GM12878 (cell line): ENCODE data around the gene ZNFX1. TPM values are rescaled to one million over a fixed set of nuclear protein-coding genes. Genes with fewer than 3 reads are reported as not detected.

Experiments
- ATAC-seq: fragments of 200-7000 bp; cut with Tn5 transposase; 3 replicates; pipeline ENCODE4 v1.9.1; 2020; ENCODE audit warnings: mild to moderate bottlenecking, moderate library complexity
- BruUV-seq: library from RNA; stranded (reverse); fragments of 400-500 nt; replicated peaks from 2 replicates; lab custom pipeline; 2021; lab: Mats Ljungman, UMichigan
- CTCF ChIA-PET: fragments of 300-600 bp; sonication (Branson Sonifier 250); formaldehyde crosslinking; extraction: SDS; loops from one replicate; lab custom pipeline; 2021; ENCODE audit warnings: inconsistent platforms; lab: Yijun Ruan, JAX
- POLR2A ChIA-PET: fragments of 350-600 bp; formaldehyde crosslinking; extraction: SDS; loops from one replicate; lab custom pipeline; 2021; ENCODE audit warnings: inconsistent platforms; lab: Charles Lee
- RAD21 ChIA-PET: fragments of 300-600 bp; sonication (Branson Sonifier 250); formaldehyde crosslinking; loops from one replicate; lab custom pipeline; 2023; ENCODE audit warnings: antibody characterized with exemption; ENCODE audit not compliant: unreplicated experiment; lab: Charles Lee
- SMC1A ChIA-PET: fragments of 300-600 bp; sonication (Branson Sonifier 250); formaldehyde crosslinking; loops from one replicate; lab custom pipeline; 2023; ENCODE audit not compliant: unreplicated experiment, uncharacterized antibody; lab: Charles Lee
- DNase-seq: peaks from one replicate; pipeline ENCODE4 v3.0.0-alpha.2; 2011; ENCODE audit warnings: low read depth, low spot score
- FAIRE-seq: peaks from 3 replicates; lab custom pipeline; 2011; peaks lifted over from hg19 to GRCh38; lab: Jason Lieb, UNC
- H2AFZ ChIP-seq: 2 replicates; pipeline ENCODE4 v1.6.0; 2011; ENCODE audit warnings: low read depth, low read length, control low read depth; ENCODE audit not compliant: control insufficient read depth
- H3K27ac ChIP-seq: 2 replicates; pipeline ENCODE4 v1.5.1; 2011; ENCODE audit warnings: control low read depth; ENCODE audit not compliant: control insufficient read depth, insufficient read depth
- H3K27me3 ChIP-seq, 2 experiments: replicated peaks in 1 of 2; 2 replicates each; pipeline versions ENCODE4 v1.6.0 to v1.6.1; 2011; ENCODE audit warnings: low read length in 1 of 2; ENCODE audit not compliant: control insufficient read depth in 2 of 2, insufficient read depth in 2 of 2
- H3K36me3 ChIP-seq, 2 experiments: 2 replicates each; pipeline ENCODE4 v1.5.1; 2011; ENCODE audit warnings: low read length in 1 of 2; ENCODE audit not compliant: control insufficient read depth in 2 of 2, insufficient read depth in 2 of 2
- H3K4me1 ChIP-seq: 2 replicates; pipeline ENCODE4 v1.6.1; 2011; ENCODE audit warnings: mild to moderate bottlenecking, low read length, moderate library complexity, mixed read lengths; ENCODE audit not compliant: control insufficient read depth, insufficient read depth
- H3K4me2 ChIP-seq: 2 replicates; pipeline ENCODE4 v1.6.0; 2011; ENCODE audit warnings: control low read depth; ENCODE audit not compliant: control insufficient read depth, insufficient read depth
- H3K4me3 ChIP-seq: fragments of 200-600 bp; sonication (generic); 2 replicates; pipeline ENCODE4 v1.5.1; 2016
- H3K79me2 ChIP-seq: 2 replicates; pipeline ENCODE4 v1.6.0; 2011; ENCODE audit warnings: low read length; ENCODE audit not compliant: control insufficient read depth, insufficient read depth
- H3K9ac ChIP-seq: 2 replicates; pipeline ENCODE4 v1.8.0; 2011; ENCODE audit warnings: low read length, control low read depth, mixed read lengths; ENCODE audit not compliant: control insufficient read depth, insufficient read depth
- H3K9me3 ChIP-seq: replicated peaks from 3 replicates; pipeline ENCODE4 v1.5.1; 2011; ENCODE audit warnings: mild to moderate bottlenecking, low read length; ENCODE audit not compliant: control insufficient read depth, insufficient read depth
- H4K20me1 ChIP-seq: 2 replicates; pipeline ENCODE4 v1.6.0; 2011; ENCODE audit not compliant: control insufficient read depth, insufficient read depth
- BCL3 ChIP-seq: IDR thresholded peaks from 2 replicates; pipeline ENCODE4 v1.6.1; 2011; ENCODE audit warnings: borderline replicate concordance, low read depth, mild to moderate bottlenecking, moderate library complexity, low read length; ENCODE audit not compliant: insufficient read depth, poor library complexity, severe bottlenecking
- CHD4 ChIP-seq: fragments of 200-600 bp; sonication (generic); IDR thresholded peaks from 2 replicates; pipeline ENCODE4 v1.6.1; 2016; ENCODE audit warnings: mild to moderate bottlenecking
- CUX1 ChIP-seq: IDR thresholded peaks from 2 replicates; pipeline ENCODE4 v1.6.1; 2012; ENCODE audit warnings: improper control_type of control experiment, low read depth, low read length; ENCODE audit not compliant: insufficient replicate concordance
- ELK1 ChIP-seq: IDR thresholded peaks from 2 replicates; pipeline ENCODE4 v1.6.1; 2012; ENCODE audit warnings: low read depth, low read length, improper control_type of control experiment
- NR2F1 ChIP-seq: fragments of 450-650 bp; conservative IDR thresholded peaks from 2 replicates; pipeline ENCODE4 v1.6.1; 2017; ENCODE audit warnings: mild to moderate bottlenecking
- SREBF1 ChIP-seq: IDR thresholded peaks from 2 replicates; pipeline ENCODE4 v1.6.1; 2012; ENCODE audit warnings: mild to moderate bottlenecking, low read length
- ZBED1 ChIP-seq: IDR thresholded peaks from 2 replicates; pipeline ENCODE4 v1.6.1; 2016; ENCODE audit warnings: borderline replicate concordance
- ZBTB11 ChIP-seq: fragments of 450-650 bp; formaldehyde crosslinking; IDR thresholded peaks from 2 replicates; pipeline ENCODE4 v1.5.0; 2022; ENCODE audit warnings: mild to moderate bottlenecking, missing genetic modification characterization
- ZNF274 ChIP-seq: IDR thresholded peaks from one replicate; pipeline ENCODE4 v1.8.0; 2011; ENCODE audit not compliant: insufficient read length, insufficient read depth
- WGBS: methylation state at CpG from one replicate; pipeline ENCODE4 v1.1.6; 2016; ENCODE audit warnings: low lambda C conversion rate; ENCODE audit not compliant: insufficient replicate concordance, insufficient coverage; ENCODE audit errors: missing lambda C conversion rate; 5-methylcytosine and 5-hydroxymethylcytosine counted together
- in situ Hi-C: fragments of 300-500 bp; cut with MboI; formaldehyde crosslinking; loops from 9 replicates; pipeline ENCODE4 v1.14.3; 2018; ENCODE audit warnings: mixed read lengths
- intact Hi-C: fragments of 100-400 bp; cut with micrococcal nuclease; formaldehyde crosslinking; loops from one replicate; pipeline ENCODE4 v1.14.2; 2022; ENCODE audit not compliant: unreplicated experiment
- polyA plus RNA-seq, 11 experiments: library from polyadenylated mRNA; depleted of rRNA in 4 of 11; unstranded in 6 of 11; stranded (reverse) in 5 of 11; fragments of >200 nt; fragmentation: Nextera tagmentation in 4 of 11; fragmentation: Illumina TruSeq in 1 of 11; extraction: Ambion mirVana in 4 of 11; extraction: Trizol in 1 of 11; gene quantifications; 1 replicate in 1 of 11; 2 replicates in 10 of 11; pipeline versions ENCODE4 v1.2.1 to v1.2.3, GENCODE V29; 2011 to 2016; ENCODE audit warnings: inconsistent platforms in 2 of 11, missing spikeins in 2 of 11, low read depth in 1 of 11
- total RNA-seq, 4 experiments: library from RNA; depleted of rRNA in 3 of 4; stranded (reverse); fragments of >200 nt in 3 of 4; fragmentation: Illumina TruSeq in 1 of 4; extraction: Trizol in 1 of 4; gene quantifications; 2 replicates each; pipeline versions ENCODE4 v1.2.1 to v1.2.3, GENCODE V29; 2013 to 2021

Gene ZNFX1
- total and polyA plus RNA-seq, 10 of the 15 experiments (the other 5 are each of a cell fraction or from before 2014, with no cell fraction given) = 7.4 to 31.5 (median 25.6) TPM

GRCh38 chr20:49303065-49303552 lies 25.3 kb upstream of the ZNFX1 start:
- no peaks in the 10 kb centered on the region for H3K36me3 ChIP-seq
- in situ Hi-C loops = no loop called here
- no peak for DNase-seq
- no peak overlapping the region for H2AFZ ChIP-seq
- intact Hi-C loops = no loop called here
- FAIRE-seq = no peak
- ChIA-PET RAD21 (no interaction called here), CTCF (interaction anchor here (0.9 to 1.7 kb wide), 5 partner anchors 20 to 57 kb away, joined by 3 to 6 read pairs (median 3); no protein-coding TSS in a partner anchor), POLR2A (no interaction called here), SMC1A (interaction anchor here (1.0 to 1.6 kb wide), 5 partner anchors 11 to 65 kb away, joined by 3 to 5 read pairs (median 3); no protein-coding TSS in a partner anchor)
- no TSS peak for BruUV-seq
- H4K20me1 ChIP-seq = no peaks in the 10 kb centered on the region
- H3K4me3 ChIP-seq = no peak overlapping the region
- no peak for ATAC-seq
- no peak overlapping the region for H3K4me2 ChIP-seq
- 42% methylated on average over 3 of the region's 3 CpGs for WGBS
- H3K27me3 ChIP-seq = no peaks in the 10 kb centered on the region
- no peak overlapping the region for H3K27ac ChIP-seq
- no peaks in the 10 kb centered on the region for H3K79me2 ChIP-seq
- H3K9ac ChIP-seq = no peak overlapping the region
- no peaks in the 10 kb centered on the region for H3K4me1 ChIP-seq
- H3K9me3 ChIP-seq = no peaks in the 10 kb centered on the region
- TF ChIP-seq NR2F1 = no peak
- no peak for TF ChIP-seq BCL3
- TF ChIP-seq SREBF1 = no peak
- no peak for TF ChIP-seq ZNF274
- no peak for TF ChIP-seq ZBED1
- TF ChIP-seq ZBTB11 (CRISPR knock-in tag) = no peak
- TF ChIP-seq ELK1 = no peak
- no peak for TF ChIP-seq CUX1
- TF ChIP-seq CHD4 = no peak
